PFSK-1 (cell line): ENCODE measurements around the gene TADA2B.

Experiments
- FOXP2 ChIP-seq: optimal IDR thresholded peaks from 2 replicates; pipeline ENCODE3; 2011; ENCODE audit warnings: borderline replicate concordance, control low read depth, inconsistent platforms; ENCODE audit not compliant: insufficient read depth; ENCODE audit errors: extremely low read length, extremely low read depth
- POLR2AphosphoS5 ChIP-seq: IDR thresholded peaks from 2 replicates; pipeline ENCODE4 v1.6.1; 2012; ENCODE audit warnings: low read depth, mild to moderate bottlenecking, control low read depth, low read length, moderate library complexity
- SIN3A ChIP-seq: IDR thresholded peaks from 2 replicates; pipeline ENCODE4 v1.6.1; 2012; ENCODE audit warnings: mild to moderate bottlenecking, low read length, moderate library complexity, borderline replicate concordance; ENCODE audit not compliant: insufficient read depth
- TAF1 ChIP-seq: IDR thresholded peaks from 2 replicates; pipeline ENCODE4 v1.6.1; 2012; ENCODE audit warnings: low read length, control low read depth, borderline replicate concordance; ENCODE audit not compliant: insufficient read depth
- TF ChIP-seq, protein P1 (sequence below), 2 experiments: IDR thresholded peaks; 2 replicates each; pipeline versions ENCODE4 v1.6.1 to v1.8.0; 2011 to 2012; ENCODE audit warnings: low read depth in 2 of 2, low read length in 2 of 2, control low read depth in 1 of 2, inconsistent platforms in 1 of 2, mild to moderate bottlenecking in 1 of 2, moderate library complexity in 1 of 2; ENCODE audit not compliant: insufficient read depth in 1 of 2

The TADA2B gene

DNA sequence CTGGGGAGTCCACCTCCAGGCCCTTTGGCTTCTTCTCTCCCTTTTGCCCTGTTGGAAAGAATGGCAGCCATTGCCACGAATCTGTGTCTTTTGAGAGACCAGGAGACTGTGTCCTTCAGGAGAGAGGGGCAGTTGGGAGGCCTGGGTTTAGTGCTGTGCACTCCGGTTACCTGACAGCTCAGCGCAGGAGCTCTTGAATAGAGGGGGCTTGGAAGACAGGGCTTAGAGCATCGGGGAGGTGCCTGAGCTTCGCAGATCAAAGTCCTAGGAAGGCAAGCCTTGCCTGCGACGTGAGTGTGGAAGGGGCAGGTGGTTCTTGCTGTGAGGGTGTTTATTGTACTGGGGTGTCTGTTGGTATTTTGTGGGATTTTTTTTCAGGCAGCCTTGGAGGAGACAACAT, 41.9 kb upstream of the TADA2B start:
- TF ChIP-seq TAF1 = no peak
- TF ChIP-seq FOXP2 = no peak
- TF ChIP-seq SIN3A = no peak

GRCh38 chr4:7002336-7002735, 40.8 kb upstream of the TADA2B start:
- TF ChIP-seq SIN3A (no peak), POLR2AphosphoS5 (no peak), TAF1 (no peak), FOXP2 (no peak)
- TF ChIP-seq, protein P1, sequence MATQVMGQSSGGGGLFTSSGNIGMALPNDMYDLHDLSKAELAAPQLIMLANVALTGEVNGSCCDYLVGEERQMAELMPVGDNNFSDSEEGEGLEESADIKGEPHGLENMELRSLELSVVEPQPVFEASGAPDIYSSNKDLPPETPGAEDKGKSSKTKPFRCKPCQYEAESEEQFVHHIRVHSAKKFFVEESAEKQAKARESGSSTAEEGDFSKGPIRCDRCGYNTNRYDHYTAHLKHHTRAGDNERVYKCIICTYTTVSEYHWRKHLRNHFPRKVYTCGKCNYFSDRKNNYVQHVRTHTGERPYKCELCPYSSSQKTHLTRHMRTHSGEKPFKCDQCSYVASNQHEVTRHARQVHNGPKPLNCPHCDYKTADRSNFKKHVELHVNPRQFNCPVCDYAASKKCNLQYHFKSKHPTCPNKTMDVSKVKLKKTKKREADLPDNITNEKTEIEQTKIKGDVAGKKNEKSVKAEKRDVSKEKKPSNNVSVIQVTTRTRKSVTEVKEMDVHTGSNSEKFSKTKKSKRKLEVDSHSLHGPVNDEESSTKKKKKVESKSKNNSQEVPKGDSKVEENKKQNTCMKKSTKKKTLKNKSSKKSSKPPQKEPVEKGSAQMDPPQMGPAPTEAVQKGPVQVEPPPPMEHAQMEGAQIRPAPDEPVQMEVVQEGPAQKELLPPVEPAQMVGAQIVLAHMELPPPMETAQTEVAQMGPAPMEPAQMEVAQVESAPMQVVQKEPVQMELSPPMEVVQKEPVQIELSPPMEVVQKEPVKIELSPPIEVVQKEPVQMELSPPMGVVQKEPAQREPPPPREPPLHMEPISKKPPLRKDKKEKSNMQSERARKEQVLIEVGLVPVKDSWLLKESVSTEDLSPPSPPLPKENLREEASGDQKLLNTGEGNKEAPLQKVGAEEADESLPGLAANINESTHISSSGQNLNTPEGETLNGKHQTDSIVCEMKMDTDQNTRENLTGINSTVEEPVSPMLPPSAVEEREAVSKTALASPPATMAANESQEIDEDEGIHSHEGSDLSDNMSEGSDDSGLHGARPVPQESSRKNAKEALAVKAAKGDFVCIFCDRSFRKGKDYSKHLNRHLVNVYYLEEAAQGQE (IDR thresholded peaks at IDR 0.05; ENCODE audit: insufficient read depth in 1 of 2, low read depth in 2 of 2, low read length in 2 of 2) = no peak

DNA sequence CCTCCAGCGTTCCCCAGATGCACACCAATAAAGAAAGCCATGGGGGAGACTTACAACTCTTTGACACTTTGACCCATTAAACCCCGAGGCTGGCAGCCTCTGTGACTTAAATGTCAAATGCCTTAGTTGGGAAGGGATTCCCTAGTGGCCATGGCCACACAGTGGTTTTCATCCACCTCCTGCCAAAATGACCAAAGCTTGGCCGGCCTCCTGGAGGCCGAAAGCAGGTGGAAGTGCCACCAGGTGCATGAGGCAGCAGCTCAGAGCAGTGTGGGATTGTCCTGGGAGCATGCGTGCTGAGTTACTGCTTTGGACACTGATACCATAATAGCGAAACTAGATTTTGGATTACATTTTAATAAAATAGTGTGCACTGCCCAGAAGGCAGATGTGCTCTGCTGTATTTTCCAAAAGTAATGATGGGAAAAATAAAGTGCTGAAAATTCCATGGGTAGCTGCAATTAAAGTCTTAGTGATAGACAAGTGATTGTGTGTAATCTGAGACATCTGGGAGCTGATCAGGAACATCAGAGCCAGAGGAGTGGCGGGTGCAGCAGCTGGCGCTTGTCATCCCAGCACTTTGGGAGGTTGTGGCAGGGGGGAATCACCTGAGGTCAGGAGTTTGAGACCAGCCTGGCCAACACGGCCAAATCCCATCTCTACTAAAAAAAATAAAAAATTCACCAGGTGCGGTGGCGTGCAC, 39.8 kb upstream of the TADA2B start:
- TF ChIP-seq SIN3A = no peak
- TF ChIP-seq POLR2AphosphoS5 = no peak
- TF ChIP-seq TAF1 = no peak
- no peak for TF ChIP-seq FOXP2
- TF ChIP-seq, protein P1 (IDR thresholded peaks at IDR 0.05; ENCODE audit: insufficient read depth in 1 of 2, low read depth in 2 of 2, low read length in 2 of 2) = no peak

GRCh38 chr4:7003879-7004240, 39.3 kb upstream of the TADA2B start:
- TF ChIP-seq TAF1 = no peak
- TF ChIP-seq SIN3A = no peak
- no peak for TF ChIP-seq POLR2AphosphoS5
- TF ChIP-seq, protein P1 (IDR thresholded peaks at IDR 0.05; ENCODE audit: insufficient read depth in 1 of 2, low read depth in 2 of 2, low read length in 2 of 2) = no peak
- TF ChIP-seq FOXP2 = no peak

DNA sequence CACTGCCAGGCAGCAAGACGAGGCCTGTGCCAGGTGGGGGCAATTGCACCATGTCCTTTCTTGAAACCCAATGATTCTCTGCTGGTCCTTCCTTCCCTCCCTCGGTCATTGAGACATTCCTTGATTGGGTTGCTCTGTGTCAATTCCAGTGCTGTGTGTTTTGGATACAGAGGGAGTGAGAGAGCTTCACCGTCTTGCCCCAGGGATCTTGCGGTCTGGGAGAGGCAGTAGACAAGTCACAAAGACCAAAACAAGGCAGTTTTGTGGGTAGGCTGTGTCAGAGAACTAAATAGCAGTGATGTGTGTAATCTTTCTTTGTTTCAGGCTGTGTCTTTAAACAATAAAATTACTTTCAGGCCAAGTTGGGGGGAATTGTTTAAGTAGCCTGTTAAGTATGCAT, 38.8 kb upstream of the TADA2B start:
- TF ChIP-seq, protein P1 (IDR thresholded peaks at IDR 0.05; ENCODE audit: insufficient read depth in 1 of 2, low read depth in 2 of 2, low read length in 2 of 2) = no peak
- TF ChIP-seq FOXP2 (no peak), SIN3A (no peak)
